Activated CD8-positive, alpha-beta T cell treated with anti-CD3 and anti-CD28 coated beads for 36 hours (primary cell): ENCODE data around the gene SPNS2. TPM values are rescaled to one million over a fixed set of nuclear protein-coding genes. Genes with fewer than 3 reads are reported as not detected.

Experiments used
- ATAC-seq: fragments of 200-7000 bp; cut with Tn5 transposase; one replicate; pipeline ENCODE4 v1.10.0; 2021; ENCODE audit warnings: mild to moderate bottlenecking, moderate library complexity
- CTCF ChIA-PET: fragments of 350-600 bp; sonication (Branson Sonifier 250); formaldehyde crosslinking; loops from one replicate; lab custom pipeline; 2021; ENCODE audit warnings: antibody characterized with exemption; lab: Charles Lee
- POLR2A ChIA-PET: fragments of 350-600 bp; sonication (Branson Sonifier 250); formaldehyde crosslinking; loops from one replicate; lab custom pipeline; 2021; ENCODE audit warnings: antibody characterized with exemption; lab: Charles Lee
- DNase-seq: peaks from one replicate; pipeline ENCODE4 v3.0.0-alpha.2; 2020
- H3K27ac Mint-ChIP-seq: one replicate; pipeline ENCODE4 v1.8.0; 2021; ENCODE audit warnings: mild to moderate bottlenecking, mixed read lengths
- H3K27me3 Mint-ChIP-seq: one replicate; pipeline ENCODE4 v1.8.0; 2021; ENCODE audit warnings: mixed read lengths
- H3K36me3 Mint-ChIP-seq: one replicate; pipeline ENCODE4 v1.8.0; 2021; ENCODE audit warnings: low read depth, mixed read lengths
- H3K4me1 Mint-ChIP-seq: one replicate; pipeline ENCODE4 v1.8.0; 2021; ENCODE audit warnings: low read depth, mixed read lengths
- H3K4me3 Mint-ChIP-seq: one replicate; pipeline ENCODE4 v1.8.0; 2021; ENCODE audit warnings: mild to moderate bottlenecking, moderate library complexity, mixed read lengths
- H3K9me3 Mint-ChIP-seq: one replicate; pipeline ENCODE4 v1.8.0; 2021; ENCODE audit warnings: mixed read lengths
- intact Hi-C: fragments of 100-400 bp; cut with micrococcal nuclease; formaldehyde crosslinking; loops from one replicate; pipeline ENCODE4 v1.10.0; 2022
- total RNA-seq, 2 experiments: library from RNA; stranded (reverse); gene quantifications; one replicate each; pipeline ENCODE4 v1.2.3, GENCODE V29; 2021
- TF ChIP-seq, protein P1 (sequence below): fragments of 200-600 bp; IDR thresholded peaks from one replicate; pipeline ENCODE4 v1.8.0; 2022; ENCODE audit warnings: antibody characterized with exemption, mild to moderate bottlenecking

SPNS2 gene
- total RNA-seq, 2 experiments from 2014 or later: 0.95 to 1.2 TPM

DNA sequence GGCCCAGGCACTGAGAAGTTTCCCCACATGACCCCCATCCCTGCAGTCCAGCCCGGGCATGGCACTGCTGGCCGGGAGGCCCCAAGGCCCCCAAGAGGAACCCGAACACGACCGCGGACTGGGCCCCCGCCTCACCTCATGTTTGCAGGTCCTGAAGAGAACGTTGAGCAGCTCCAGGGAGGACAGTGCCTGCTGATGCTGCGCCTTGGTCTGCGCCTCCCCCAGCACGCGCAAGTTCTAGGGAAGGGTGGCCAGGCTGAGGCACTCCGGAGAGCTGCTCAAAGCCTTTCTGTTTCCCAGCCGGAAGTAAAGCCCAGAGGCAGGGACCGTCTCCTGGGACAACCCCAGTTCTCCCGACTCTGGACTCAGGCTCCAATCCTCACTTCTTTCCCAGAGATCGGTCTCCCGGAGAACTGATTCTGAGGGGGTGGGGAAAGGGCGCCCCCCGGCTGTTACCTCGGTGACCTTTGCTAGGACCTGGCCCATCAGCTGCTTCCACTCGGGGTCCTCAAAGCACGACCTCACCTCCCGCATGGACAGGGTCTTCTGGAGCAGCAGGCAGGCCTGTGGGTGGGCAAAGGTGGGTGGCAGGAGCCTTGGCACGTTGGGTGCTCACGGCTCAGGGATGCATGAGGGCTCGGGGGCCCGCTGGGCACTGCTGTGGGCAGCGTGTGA, 42.8 kb downstream of the SPNS2 start:
- H3K27me3 Mint-ChIP-seq: no peaks in the 10 kb centered on the region
- no peak overlapping the region for H3K4me3 Mint-ChIP-seq
- CTCF ChIA-PET: no interaction called here
- TF ChIP-seq, protein P1, sequence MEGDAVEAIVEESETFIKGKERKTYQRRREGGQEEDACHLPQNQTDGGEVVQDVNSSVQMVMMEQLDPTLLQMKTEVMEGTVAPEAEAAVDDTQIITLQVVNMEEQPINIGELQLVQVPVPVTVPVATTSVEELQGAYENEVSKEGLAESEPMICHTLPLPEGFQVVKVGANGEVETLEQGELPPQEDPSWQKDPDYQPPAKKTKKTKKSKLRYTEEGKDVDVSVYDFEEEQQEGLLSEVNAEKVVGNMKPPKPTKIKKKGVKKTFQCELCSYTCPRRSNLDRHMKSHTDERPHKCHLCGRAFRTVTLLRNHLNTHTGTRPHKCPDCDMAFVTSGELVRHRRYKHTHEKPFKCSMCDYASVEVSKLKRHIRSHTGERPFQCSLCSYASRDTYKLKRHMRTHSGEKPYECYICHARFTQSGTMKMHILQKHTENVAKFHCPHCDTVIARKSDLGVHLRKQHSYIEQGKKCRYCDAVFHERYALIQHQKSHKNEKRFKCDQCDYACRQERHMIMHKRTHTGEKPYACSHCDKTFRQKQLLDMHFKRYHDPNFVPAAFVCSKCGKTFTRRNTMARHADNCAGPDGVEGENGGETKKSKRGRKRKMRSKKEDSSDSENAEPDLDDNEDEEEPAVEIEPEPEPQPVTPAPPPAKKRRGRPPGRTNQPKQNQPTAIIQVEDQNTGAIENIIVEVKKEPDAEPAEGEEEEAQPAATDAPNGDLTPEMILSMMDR: no peak
- intact Hi-C loops: no loop called here
- H3K9me3 Mint-ChIP-seq: no peaks in the 10 kb centered on the region
- DNase-seq (no peak), ATAC-seq (no peak)
- no peak overlapping the region for H3K27ac Mint-ChIP-seq
- POLR2A ChIA-PET: interaction anchor here (2.6 to 5.7 kb wide), 2 partner anchors 9 to 13 kb away, joined by 8 to 45 read pairs; no protein-coding TSS in a partner anchor
- no peaks in the 10 kb centered on the region for H3K4me1 Mint-ChIP-seq
- H3K36me3 Mint-ChIP-seq: peaks cover 15% of the 10 kb centered on the region

DNA sequence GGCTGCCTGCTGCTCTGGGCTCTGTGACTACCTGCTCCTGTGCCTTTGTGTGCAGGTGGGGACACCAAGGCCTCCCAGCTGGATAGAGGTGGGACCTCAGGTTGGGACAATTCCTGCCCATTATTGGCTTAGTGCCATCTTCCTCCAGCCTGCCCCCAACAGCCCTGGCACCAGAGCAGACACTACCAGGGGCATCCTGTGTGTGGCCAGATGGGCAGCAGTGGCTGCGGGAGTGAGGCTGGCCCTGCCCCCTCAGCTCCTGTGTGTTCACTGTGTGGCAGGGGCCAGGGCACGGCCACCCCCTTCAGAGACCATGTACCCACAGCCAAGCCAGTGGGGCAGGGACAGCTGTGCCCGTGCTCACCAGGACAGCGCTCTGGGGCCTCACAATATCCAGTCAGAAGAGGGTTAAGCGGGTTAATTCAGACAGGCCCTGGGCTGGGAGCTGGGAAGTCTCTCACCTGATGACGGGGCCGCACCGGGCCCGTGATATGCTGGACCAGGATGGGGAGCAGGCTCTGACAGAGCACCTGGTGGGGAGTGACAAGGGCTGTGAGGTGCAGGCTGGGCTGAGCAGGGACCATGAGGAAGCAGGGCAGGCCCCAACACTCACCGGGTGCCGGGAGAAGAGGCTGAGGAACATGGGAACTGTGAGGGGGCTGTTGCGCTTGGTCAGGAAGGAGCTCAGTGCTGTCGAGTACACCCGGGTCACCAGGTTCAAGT, 43.5 kb downstream of the SPNS2 start:
- Mint-ChIP-seq H3K4me3 (no peak overlapping the region), H3K9me3 (no peaks in the 10 kb centered on the region), H3K36me3 (peaks cover 17% of the 10 kb centered on the region), H3K27me3 (no peaks in the 10 kb centered on the region), H3K27ac (no peak overlapping the region), H3K4me1 (no peaks in the 10 kb centered on the region)
- POLR2A ChIA-PET: interaction anchor here (2.6 to 5.7 kb wide), 2 partner anchors 9 to 12 kb away, joined by 8 to 45 read pairs; no protein-coding TSS in a partner anchor
- ATAC-seq: no peak
- CTCF ChIA-PET: no interaction called here
- TF ChIP-seq, protein P1: no peak
- no peak for DNase-seq
- intact Hi-C loops: no loop called here

DNA sequence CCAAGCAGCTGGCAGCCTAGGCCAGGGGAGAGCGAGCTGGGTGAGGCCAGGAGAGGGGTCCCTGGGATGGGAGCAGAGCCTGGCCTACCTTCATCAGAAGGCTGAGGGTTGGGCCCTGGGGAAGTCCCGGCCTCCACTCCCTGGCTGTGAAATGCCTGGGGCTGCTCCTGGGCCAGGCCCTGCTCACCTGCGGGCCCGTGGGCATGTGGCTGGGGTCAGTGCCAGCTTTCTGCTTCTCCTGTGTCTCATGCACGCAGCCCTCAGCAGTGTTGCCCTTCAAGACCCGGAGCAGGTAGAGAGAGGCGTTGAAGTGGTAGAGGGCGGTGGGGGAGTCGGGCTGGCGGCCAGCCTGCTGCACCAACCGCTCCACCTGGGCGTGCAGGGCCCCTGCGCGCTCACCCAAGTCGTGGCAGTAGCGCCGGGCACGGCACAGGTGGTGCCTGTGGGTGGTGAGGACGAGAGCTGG, 44.1 kb downstream of the SPNS2 start:
- TF ChIP-seq, protein P1: no peak
- POLR2A ChIA-PET: interaction anchor here (1.5 to 2.6 kb wide), 2 partner anchors 11 to 109 kb away, joined by 3 to 8 read pairs; partner anchors contain the start of gene SPNS3
- no peaks in the 10 kb centered on the region for H3K27me3 Mint-ChIP-seq
- peaks cover 17% of the 10 kb centered on the region for H3K36me3 Mint-ChIP-seq
- H3K4me3 Mint-ChIP-seq: no peak overlapping the region
- no peak overlapping the region for H3K27ac Mint-ChIP-seq
- no peaks in the 10 kb centered on the region for H3K9me3 Mint-ChIP-seq
- H3K4me1 Mint-ChIP-seq: no peaks in the 10 kb centered on the region
- no peak for ATAC-seq
- no peak for DNase-seq
- CTCF ChIA-PET: no interaction called here
- intact Hi-C loops: no loop called here

DNA sequence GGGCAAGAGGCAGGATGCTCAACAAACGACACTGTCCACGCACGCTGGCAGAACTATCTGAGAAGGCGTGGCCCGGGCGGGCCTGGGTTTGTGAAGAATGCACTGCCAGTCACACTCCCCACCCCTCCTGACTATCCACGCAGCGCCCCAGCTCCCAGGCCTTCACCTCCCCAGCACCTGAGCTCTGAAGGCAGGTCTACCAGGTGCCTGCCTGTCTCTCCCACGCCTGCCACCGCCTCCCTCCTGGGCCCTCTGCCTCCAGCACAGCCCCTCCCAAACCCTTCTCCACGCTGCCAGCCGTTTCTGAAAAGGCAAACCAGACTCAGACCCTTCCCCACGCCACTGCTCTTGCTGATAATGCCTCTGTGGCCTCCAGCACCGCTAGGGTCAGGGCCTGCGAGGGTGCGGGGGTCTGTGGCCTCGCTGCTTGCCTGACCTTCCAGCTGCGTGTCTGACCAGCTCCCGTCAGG, 44.9 kb downstream of the SPNS2 start:
- H3K4me3 Mint-ChIP-seq: no peak overlapping the region
- no peak overlapping the region for H3K27ac Mint-ChIP-seq
- TF ChIP-seq, protein P1: no peak
- no peaks in the 10 kb centered on the region for H3K27me3 Mint-ChIP-seq
- no peaks in the 10 kb centered on the region for H3K4me1 Mint-ChIP-seq
- ChIA-PET CTCF (no interaction called here), POLR2A (interaction anchor here (0.9 to 2.1 kb wide), 3 partner anchors 8 to 110 kb away, joined by 3 to 9 read pairs (median 3); partner anchors contain the start of genes GGT6 and SPNS3)
- peaks cover 20% of the 10 kb centered on the region for H3K36me3 Mint-ChIP-seq
- H3K9me3 Mint-ChIP-seq: no peaks in the 10 kb centered on the region
- ATAC-seq: no peak
- DNase-seq: no peak
- intact Hi-C loops: no loop called here
